Panc1 (cell line): ENCODE results near the gene SSR2. TPM values are rescaled to one million over a fixed set of nuclear protein-coding genes. Genes with fewer than 3 reads are reported as not detected.

ENCODE experiments used
- ATAC-seq: fragments of 200-7000 bp; cut with Tn5 transposase; 2 replicates; pipeline ENCODE4 v1.9.1; 2020; ENCODE audit warnings: mild to moderate bottlenecking, moderate library complexity
- BruUV-seq: library from RNA; stranded (reverse); fragments of 400-500 nt; replicated peaks from 2 replicates; lab custom pipeline; 2021; lab: Mats Ljungman, UMichigan
- CTCF ChIA-PET: fragments of 300-600 bp; sonication (Branson Sonifier 250); formaldehyde crosslinking; loops from one replicate; lab custom pipeline; 2022; ENCODE audit warnings: antibody characterized with exemption; lab: Charles Lee
- POLR2A ChIA-PET: fragments of 300-600 bp; sonication (Branson Sonifier 250); formaldehyde crosslinking; loops from one replicate; lab custom pipeline; 2022; ENCODE audit warnings: antibody characterized with exemption; lab: Charles Lee
- DNase-seq: peaks from one replicate; pipeline ENCODE4 v3.0.0-alpha.2; 2010; ENCODE audit warnings: low read depth, low spot score
- H3K27ac ChIP-seq: 2 replicates; pipeline ENCODE4 v1.5.1; 2011; ENCODE audit warnings: mild to moderate bottlenecking, low read length, inconsistent platforms
- H3K27me3 ChIP-seq: fragments of 200-500 bp; sonication (Bioruptor generic); 2 replicates; pipeline ENCODE4 v1.6.0; 2014; ENCODE audit warnings: low read length, inconsistent platforms; ENCODE audit not compliant: control insufficient read depth, insufficient read depth
- H3K36me3 ChIP-seq: fragments of 200-500 bp; sonication (Bioruptor generic); 2 replicates; pipeline ENCODE4 v1.5.1; 2014; ENCODE audit warnings: inconsistent platforms, mild to moderate bottlenecking, low read length, moderate library complexity; ENCODE audit not compliant: control insufficient read depth, insufficient read depth
- H3K4me1 ChIP-seq: 2 replicates; pipeline ENCODE4 v1.5.1; 2011; ENCODE audit warnings: inconsistent platforms, mild to moderate bottlenecking, low read length, moderate library complexity; ENCODE audit not compliant: control insufficient read depth, insufficient read depth
- H3K4me3 ChIP-seq, 2 experiments: 2 replicates each; pipeline ENCODE4 v1.5.1; 2011 to 2012; ENCODE audit warnings: low read depth in 2 of 2, low read length in 2 of 2, mild to moderate bottlenecking in 2 of 2, inconsistent platforms in 1 of 2, moderate library complexity in 1 of 2
- H3K9me3 ChIP-seq: fragments of 200-500 bp; sonication (Bioruptor generic); 2 replicates; pipeline ENCODE4 v1.5.1; 2014; ENCODE audit warnings: low read depth, mild to moderate bottlenecking, inconsistent platforms, low read length, moderate library complexity; ENCODE audit not compliant: control insufficient read depth, insufficient read depth
- CTCF ChIP-seq: fragments of 450-650 bp; IDR thresholded peaks from 2 replicates; pipeline ENCODE4 v1.5.1; 2017; ENCODE audit warnings: mild to moderate bottlenecking
- POLR2AphosphoS5 ChIP-seq: IDR thresholded peaks from 2 replicates; pipeline ENCODE4 v1.6.1; 2012; ENCODE audit warnings: mild to moderate bottlenecking, low read depth, low read length, moderate library complexity
- REST ChIP-seq, 2 experiments: IDR thresholded peaks; 2 replicates each; pipeline ENCODE4 v1.6.1; 2011 to 2012; ENCODE audit warnings: low read depth in 2 of 2, control low read depth in 1 of 2, low read length in 1 of 2, mild to moderate bottlenecking in 1 of 2, moderate library complexity in 1 of 2; ENCODE audit not compliant: insufficient read depth in 1 of 2
- SIN3A ChIP-seq: IDR thresholded peaks from 2 replicates; pipeline ENCODE4 v1.6.1; 2012; ENCODE audit warnings: low read depth, mild to moderate bottlenecking, low read length, moderate library complexity, borderline replicate concordance; ENCODE audit not compliant: insufficient read depth
- TCF7L2 ChIP-seq: IDR thresholded peaks from 2 replicates; pipeline ENCODE4 v1.6.1; 2011; ENCODE audit warnings: mild to moderate bottlenecking, low read depth, low read length, inconsistent platforms
- in situ Hi-C: cut with HindIII; loops from 2 replicates; pipeline ENCODE4 v1.10.0; 2016; ENCODE audit warnings: low sequenced_read_pairs, low pct_unique_long_range_greater_than_20kb
- intact Hi-C: fragments of 100-400 bp; cut with micrococcal nuclease; formaldehyde crosslinking; loops from one replicate; pipeline ENCODE4 v1.10.0; 2022; ENCODE audit not compliant: unreplicated experiment
- total RNA-seq: library from RNA; stranded (reverse); gene quantifications from one replicate; pipeline ENCODE4 v1.2.1, GENCODE V29; 2021; ENCODE audit not compliant: unreplicated experiment

SSR2 gene
- total RNA-seq, 1 experiment from 2014 or later = 252 TPM

GRCh38 chr1:156033011-156033410 lies 12.3 kb upstream of the SSR2 start:
- ChIA-PET POLR2A (interaction anchor here (0.6 kb wide), 2 partner anchors 95 to 99 kb away, joined by 3 read pairs; partner anchors contain the start of gene KHDC4), CTCF (interaction anchor here (0.7 kb wide), 1 partner anchor 95 kb away, joined by 9 read pairs; no protein-coding TSS in a partner anchor)
- H3K4me1 ChIP-seq = no peaks in the 10 kb centered on the region
- no peaks in the 10 kb centered on the region for H3K27me3 ChIP-seq
- no peak overlapping the region for H3K27ac ChIP-seq
- ATAC-seq (0 out of 2 replicates have a peak, but pooled peaks have one; percentile 23), DNase-seq (no peak)
- H3K9me3 ChIP-seq = no peaks in the 10 kb centered on the region
- in situ Hi-C loops = no loop called here
- intact Hi-C loops = no loop called here
- H3K4me3 ChIP-seq = no peak overlapping the region
- no TSS peak for BruUV-seq
- no peaks in the 10 kb centered on the region for H3K36me3 ChIP-seq
- TF ChIP-seq TCF7L2 = no peak
- no peak for TF ChIP-seq SIN3A
- no peak for TF ChIP-seq REST (IDR thresholded peaks at IDR 0.05; ENCODE audit: insufficient read depth in 1 of 2, low read depth in 2 of 2, low read length in 1 of 2)
- no peak for TF ChIP-seq CTCF
- TF ChIP-seq POLR2AphosphoS5 = no peak

- CTCF ChIA-PET = no interaction called here
- Histone ChIP-seq H3K4me3 (no peak overlapping the region), H3K27me3 (no peaks in the 10 kb centered on the region), H3K36me3 (no peaks in the 10 kb centered on the region), H3K4me1 (no peaks in the 10 kb centered on the region), H3K9me3 (no peaks in the 10 kb centered on the region), H3K27ac (no peak overlapping the region)
- intact Hi-C loops = no loop called here
- ATAC-seq (no peak; the same call in 1 of the 2 replicates), DNase-seq (no peak)
- in situ Hi-C loops = no loop called here
- TF ChIP-seq CTCF (no peak), REST (IDR thresholded peaks at IDR 0.05; ENCODE audit: insufficient read depth in 1 of 2, low read depth in 2 of 2, low read length in 1 of 2) (no peak), TCF7L2 (no peak), POLR2AphosphoS5 (no peak), SIN3A (no peak)
- no TSS peak for BruUV-seq
- POLR2A ChIA-PET = no interaction called here
These were observed 5.8 kb upstream of the SSR2 start for GRCh38 chr1:156026588-156026987.
